ENCODE measurements around the gene PIP4K2C.
A peak's percentile ranks its signal among the peaks of the same experiment; 100 is the strongest.
"Not testable (repeated sequence)": the region's sequence is repeated elsewhere in the genome, so short reads cannot be mapped to it uniquely, and the experiment has no call there.

The PIP4K2C gene

DNA sequence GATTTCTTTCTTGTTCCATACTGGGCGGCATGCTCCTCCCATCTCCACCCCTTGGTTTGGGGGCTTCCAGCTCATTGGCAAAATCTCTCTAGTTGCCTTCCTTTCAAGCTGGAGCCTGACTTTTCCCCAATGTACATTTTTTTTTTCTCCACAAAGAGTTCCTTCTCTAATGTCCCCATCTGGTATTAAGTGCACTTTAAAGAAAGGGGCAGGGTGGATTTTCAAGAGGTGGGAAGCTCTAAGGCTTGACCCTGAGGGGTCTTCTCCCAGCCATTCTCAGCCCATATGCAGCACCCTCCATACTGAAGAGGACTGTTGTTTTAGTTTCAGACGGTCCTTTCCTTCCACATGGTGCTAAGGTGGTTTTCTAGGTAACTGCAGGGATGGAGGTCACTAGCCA is 5.8 kb upstream of the PIP4K2C start:
- no peak for DNase-seq (ENCODE audit: low read depth)

GRCh38 chr12:57586128-57586527 is 4.9 kb upstream of the PIP4K2C start:
- DNase-seq (ENCODE audit: low read depth): no peak

- no peak for DNase-seq (ENCODE audit: low read depth)
Observed at GRCh38 chr12:57586832-57587429, 4.1 kb upstream of the PIP4K2C start.

DNA sequence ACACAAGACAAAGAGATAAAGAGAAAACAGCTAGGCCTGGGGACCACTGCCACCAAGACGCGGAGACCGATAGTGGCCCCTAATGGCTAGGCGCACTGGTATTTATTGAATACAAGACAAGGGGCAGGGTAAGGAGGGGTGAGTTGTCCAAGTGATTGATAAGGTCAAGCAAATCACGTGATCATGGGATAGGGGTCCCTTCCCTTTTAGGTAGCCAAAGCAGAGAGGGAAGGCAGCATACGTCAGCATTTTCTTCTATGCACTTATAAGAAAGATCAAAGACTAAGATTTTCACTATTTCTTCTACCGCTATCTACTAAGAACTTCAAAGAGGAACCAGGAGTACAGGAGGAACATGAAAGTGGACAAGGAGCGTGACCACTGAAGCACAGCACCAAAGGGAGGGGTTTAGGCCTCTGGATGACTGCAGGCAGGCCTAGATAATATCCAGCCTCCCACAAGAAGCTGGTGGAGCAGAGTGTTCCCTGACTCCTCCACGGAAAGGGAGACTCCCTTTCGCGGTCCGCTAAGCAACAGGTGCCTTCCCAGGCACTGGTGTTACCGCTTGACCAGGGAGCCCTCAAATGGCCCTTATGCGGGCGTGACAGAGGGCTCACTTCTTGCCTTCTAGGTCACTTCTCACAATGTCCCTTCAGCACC is 1.9 kb upstream of the PIP4K2C start:
- not testable (repeated sequence) for DNase-seq (ENCODE audit: low read depth)

DNA sequence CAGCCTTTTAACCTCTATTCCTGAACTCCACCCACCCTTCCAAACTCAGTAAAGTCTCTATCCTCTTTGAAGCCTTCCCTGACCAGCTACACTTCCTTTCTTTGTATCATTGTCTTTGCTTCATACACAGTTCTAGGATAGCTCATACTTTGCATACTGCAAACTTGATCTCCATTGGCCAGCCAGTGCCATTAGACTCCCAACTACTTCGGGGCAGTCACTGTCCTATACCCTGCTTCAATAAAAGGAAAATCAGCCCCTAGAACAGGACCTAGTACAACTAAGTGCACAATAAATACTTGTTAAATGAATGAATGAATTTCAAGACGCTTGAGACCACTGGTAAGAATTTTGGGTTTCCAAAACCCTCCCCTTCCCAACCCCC is 521 bp upstream of the PIP4K2C start:
- DNase-seq (ENCODE audit: low read depth): no peak

DNA sequence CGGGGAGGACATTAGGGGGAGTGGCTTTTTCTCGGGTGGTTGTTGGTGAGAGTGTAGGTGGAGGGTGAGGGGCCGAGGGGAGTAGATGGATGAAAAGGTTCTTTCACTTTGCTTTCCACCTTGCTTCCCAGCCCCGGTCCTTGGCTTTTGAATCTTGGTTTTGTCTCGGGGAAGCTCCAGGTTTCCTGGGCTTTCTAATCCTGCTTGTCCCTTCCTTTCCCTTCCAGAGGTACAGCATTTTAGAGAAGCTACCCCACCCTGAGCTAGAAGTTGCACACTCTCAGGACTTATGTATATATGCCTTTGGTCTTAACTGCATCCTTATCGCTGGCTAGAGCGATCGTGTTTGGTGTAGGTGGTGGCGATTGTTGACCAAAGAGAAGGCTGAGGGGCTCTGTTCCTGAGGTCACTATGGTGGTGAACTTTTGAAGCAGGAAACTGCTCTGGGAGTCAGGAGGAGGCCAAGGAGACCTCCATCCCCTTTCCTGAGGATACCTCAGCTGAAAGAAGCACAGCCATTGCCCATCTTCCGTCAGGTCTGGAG is 862 bp downstream of the PIP4K2C start:
- no peak for DNase-seq (ENCODE audit: low read depth)

DNA sequence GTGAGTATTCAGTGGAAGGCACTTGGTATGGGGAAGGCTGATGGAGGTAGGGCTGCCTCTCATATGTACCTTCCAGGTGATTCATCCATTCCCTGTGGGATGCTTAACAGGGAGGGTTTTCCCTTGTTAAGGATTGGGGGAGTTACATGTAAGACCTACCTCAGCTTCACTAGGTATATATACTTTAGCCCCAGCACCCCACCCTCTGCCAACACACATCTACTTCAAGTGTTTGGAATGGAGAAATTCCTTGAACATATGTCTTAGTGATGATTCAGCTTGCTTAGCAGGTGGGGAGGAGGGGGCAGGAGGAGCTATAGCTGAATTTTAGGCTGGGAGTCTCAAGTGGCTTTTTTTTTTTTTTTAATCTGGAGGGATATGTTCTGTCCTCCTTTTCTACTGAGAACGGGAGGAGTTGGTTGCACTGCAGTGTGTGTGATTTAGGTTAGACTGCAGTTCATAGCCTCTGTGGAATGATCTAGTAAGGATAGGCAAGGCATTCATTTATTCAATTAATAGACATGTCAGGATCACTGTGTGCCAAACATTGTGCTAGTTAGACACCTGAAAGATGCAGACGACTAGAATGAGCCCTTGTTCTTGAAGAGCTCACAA is 1.7 kb downstream of the PIP4K2C start:
- peak; percentile 33 for DNase-seq (ENCODE audit: low read depth)

- no peak for DNase-seq (ENCODE audit: low read depth)
Observed at GRCh38 chr12:57593187-57593586, 2.2 kb downstream of the PIP4K2C start.

- no peak for DNase-seq (ENCODE audit: low read depth)
Observed at GRCh38 chr12:57600395-57600794, 9.4 kb downstream of the PIP4K2C start.

- DNase-seq (ENCODE audit: low read depth): no peak
Observed at GRCh38 chr12:57602544-57602943, 11.6 kb downstream of the PIP4K2C start.

DNA sequence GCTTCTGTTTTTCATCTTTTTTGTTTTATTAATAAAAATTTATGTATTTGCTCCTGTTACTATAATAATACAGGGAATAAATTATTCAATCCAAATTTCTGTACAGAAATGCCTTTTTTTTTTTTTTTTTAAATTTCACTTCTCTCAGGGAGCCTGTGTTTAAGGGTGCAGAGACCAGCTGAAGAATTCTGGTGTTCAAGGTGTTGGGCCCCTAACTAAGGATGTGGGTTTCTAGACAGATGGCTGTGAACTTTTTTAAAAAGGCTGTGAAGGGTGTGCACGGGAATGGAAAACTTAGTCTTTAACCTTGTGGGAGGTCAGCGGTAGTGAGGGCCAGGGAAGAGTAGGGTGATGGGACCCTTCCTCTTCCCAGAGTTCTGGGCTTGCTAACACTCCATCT is 12.3 kb downstream of the PIP4K2C start:
- no peak for DNase-seq (ENCODE audit: low read depth)

- DNase-seq (ENCODE audit: low read depth): peak; percentile 63
Observed at GRCh38 chr12:57603815-57604453, 12.9 kb downstream of the PIP4K2C start.

- DNase-seq (ENCODE audit: low read depth): peak; percentile 41
Observed at GRCh38 chr12:57604454-57604991, 13.5 kb downstream of the PIP4K2C start, which contains the start of gene DTX3. DTX3 (plus strand) TSS chr12:57604824; CDS start chr12:57606518, 1,694 bp downstream.

DNA sequence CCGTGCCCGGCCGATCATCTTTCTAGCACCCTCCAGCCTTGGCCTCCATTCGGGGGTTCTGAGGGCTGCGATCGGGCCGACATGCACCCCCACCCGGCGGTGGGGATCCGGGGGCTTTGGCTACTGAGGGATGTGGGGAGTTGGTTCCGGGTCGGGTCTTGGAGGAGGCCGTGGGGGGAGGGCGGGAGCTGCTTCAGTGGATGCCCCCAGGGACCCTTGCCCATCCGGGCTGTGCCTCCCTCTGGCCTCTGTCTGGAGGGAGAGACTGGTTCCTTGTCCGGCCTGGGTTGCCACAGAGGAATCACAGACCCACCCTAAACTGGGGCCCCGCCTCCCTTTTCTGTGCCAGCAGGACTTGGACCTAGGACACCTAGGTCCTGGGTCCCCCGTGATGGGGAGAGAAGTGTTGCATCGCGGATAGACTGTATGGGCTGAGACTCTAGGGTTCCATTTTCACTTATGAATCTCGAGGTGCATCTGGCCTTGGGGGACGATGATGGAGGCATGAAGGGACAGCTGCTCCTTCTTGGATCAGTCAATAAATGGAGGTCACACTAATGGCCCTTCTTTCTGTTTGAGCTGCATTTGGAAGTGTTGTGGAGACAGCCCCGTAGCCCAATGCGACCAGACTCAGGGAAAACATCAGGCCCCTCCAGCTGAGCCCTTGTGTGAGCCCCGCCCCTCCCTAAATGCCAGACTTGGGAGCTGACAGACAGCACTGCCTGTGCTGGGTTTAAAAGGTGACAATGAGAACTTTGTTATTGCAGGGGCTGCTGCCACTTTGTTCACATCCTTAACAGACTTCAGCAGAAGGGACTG is 14.2 kb downstream of the PIP4K2C start:
- DNase-seq (ENCODE audit: low read depth): peak; percentile 40

DNA sequence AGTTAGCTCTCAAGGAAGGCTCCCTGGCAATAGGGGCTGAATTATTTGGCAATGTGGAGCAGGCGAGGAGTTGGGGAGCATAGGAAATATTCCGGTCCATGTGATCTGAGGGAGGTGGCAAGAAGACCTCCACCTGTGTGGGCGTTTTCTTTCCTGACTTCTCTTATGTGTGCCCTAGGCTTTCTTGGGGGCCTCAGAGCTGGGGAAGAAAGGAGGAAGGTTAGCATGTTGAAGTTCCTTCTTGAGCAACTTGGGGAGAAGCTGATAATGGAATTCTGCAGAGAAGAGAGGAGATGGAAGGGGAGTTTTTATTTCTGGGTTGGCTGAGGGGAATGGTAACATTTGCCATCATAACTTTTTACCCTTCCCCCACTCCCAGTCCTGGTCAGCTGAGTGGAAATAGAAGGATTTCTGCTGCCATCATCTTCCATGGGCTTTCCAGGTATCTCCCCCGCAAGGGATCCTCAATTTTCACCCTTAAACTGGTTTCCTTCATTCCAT is 14.9 kb downstream of the PIP4K2C start:
- DNase-seq (ENCODE audit: low read depth): no peak

DNA sequence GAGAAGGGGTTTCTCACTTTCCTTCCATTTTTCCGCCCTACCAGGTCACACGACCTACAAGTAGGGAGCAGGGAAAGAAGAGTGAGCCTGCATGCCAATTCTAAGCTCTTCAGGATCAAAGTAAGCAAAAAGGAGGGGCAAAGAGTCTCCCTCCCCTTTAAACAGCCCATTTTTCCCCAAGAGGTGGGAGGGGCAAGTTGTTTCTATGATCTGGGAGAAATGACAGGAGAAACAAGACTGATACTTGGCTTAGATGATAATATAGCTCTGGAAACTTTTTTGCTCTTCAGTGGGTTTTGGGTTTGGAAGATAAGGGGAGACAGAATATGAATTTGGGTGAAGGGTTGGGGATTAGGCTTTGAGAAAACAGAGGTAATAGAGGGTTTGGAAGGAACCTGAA is 15.4 kb downstream of the PIP4K2C start:
- DNase-seq (ENCODE audit: low read depth): no peak

GRCh38 chr12:57606821-57607220 is 15.8 kb downstream of the PIP4K2C start:
- no peak for DNase-seq (ENCODE audit: low read depth)

DNA sequence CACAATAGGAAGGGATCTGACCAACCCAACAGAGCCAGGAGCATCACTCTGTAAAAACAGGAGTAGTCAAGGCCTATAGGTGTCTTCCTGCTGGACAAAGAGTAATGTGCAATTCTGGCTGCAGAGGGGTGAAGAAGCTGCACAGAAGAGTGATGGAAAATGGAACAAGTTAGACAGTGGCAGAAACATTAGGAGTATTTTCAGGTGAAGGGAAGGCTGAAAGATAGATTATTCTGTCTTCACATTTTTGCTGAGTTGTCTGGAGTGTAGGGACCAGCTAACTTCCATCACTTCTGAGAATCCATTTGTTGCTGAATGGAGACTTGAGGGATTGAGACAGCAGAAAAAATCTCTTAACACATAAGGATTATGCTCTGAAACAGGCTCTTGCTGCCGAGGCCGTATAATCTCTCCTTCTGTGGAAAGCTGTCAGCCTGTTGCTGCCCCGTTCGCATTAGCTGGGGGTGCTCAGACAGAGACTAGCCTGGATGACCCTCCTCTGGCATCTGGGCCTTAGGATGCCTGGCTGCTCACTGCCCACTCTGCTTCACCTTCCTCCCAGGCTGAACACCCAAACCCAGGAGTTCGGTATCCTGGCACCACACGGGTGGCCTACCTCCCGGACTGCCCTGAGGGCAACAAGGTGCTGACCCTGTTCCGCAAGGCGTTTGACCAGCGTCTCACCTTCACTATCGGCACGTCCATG is 17.1 kb downstream of the PIP4K2C start:
- no peak for DNase-seq (ENCODE audit: low read depth)

GRCh38 chr12:57609101-57609780 is 18.2 kb downstream of the PIP4K2C start:
- no peak for DNase-seq (ENCODE audit: low read depth)

All from EH (cell line).